Lower lobe of right lung (tissue), 2 donors: Measurements from ENCODE around the gene TSHZ3. TPM values are rescaled to one million over a fixed set of nuclear protein-coding genes. Genes with fewer than 3 reads are reported as not detected.

Experiments used
- ATAC-seq, 2 donors: fragments of 200-7000 bp; cut with Tn5 transposase; one replicate each; pipeline ENCODE4 v1.9.1; 2020 to 2022; ENCODE audit warnings: mild to moderate bottlenecking in 2 of 2, moderate library complexity in 2 of 2
- DNase-seq: peaks from one replicate; pipeline ENCODE4 v3.0.0-alpha.2; 2020
- H3K27ac ChIP-seq: fragments of 200-600 bp; one replicate; pipeline ENCODE4 v1.8.0; 2022
- H3K27me3 ChIP-seq: fragments of 200-600 bp; one replicate; pipeline ENCODE4 v1.8.0; 2022; ENCODE audit warnings: low read depth
- H3K36me3 ChIP-seq: fragments of 200-600 bp; one replicate; pipeline ENCODE4 v1.8.0; 2022; ENCODE audit warnings: mild to moderate bottlenecking
- H3K4me1 ChIP-seq: fragments of 200-600 bp; one replicate; pipeline ENCODE4 v1.8.0; 2022
- H3K4me3 ChIP-seq: fragments of 200-600 bp; one replicate; pipeline ENCODE4 v1.8.0; 2022; ENCODE audit warnings: mild to moderate bottlenecking
- H3K9me3 ChIP-seq: fragments of 200-600 bp; one replicate; pipeline ENCODE4 v1.8.0; 2022
- intact Hi-C: fragments of 100-400 bp; cut with DNase I; formaldehyde crosslinking; loops from one replicate; pipeline ENCODE4 v1.11.0; 2022
- total RNA-seq: library from RNA; stranded (reverse); fragmentation: NEBNext Ultra II Directional; extraction: Animal tissue kit (Norgen Biotek cat#: 25700); gene quantifications from one replicate; pipeline ENCODE4 v1.2.1, GENCODE V29; 2021
- TF ChIP-seq, protein P1 (sequence below): fragments of 200-600 bp; IDR thresholded peaks from one replicate; pipeline ENCODE4 v1.8.0; 2022; ENCODE audit warnings: antibody characterized with exemption, mild to moderate bottlenecking
- donor health status: DM: no; HTN: yes; CAD: no; lungs with severe emphysema.

TSHZ3 gene
- total RNA-seq, 1 donor from 2014 or later: 5.7 TPM

GRCh38 chr19:31269425-31270127, 79.7 kb downstream of the TSHZ3 start:
- no peaks in the 10 kb centered on the region for H3K4me1 ChIP-seq

GRCh38 chr19:31268751-31269383, 80.4 kb downstream of the TSHZ3 start:
- intact Hi-C loops: no loop called here
- Histone ChIP-seq H3K4me1 (no peaks in the 10 kb centered on the region), H3K27me3 (no peaks in the 10 kb centered on the region), H3K4me3 (no peak overlapping the region), H3K36me3 (no peaks in the 10 kb centered on the region), H3K27ac (no peak overlapping the region), H3K9me3 (no peaks in the 10 kb centered on the region)
- ATAC-seq: no peak
- no peak for DNase-seq
- TF ChIP-seq, protein P1, sequence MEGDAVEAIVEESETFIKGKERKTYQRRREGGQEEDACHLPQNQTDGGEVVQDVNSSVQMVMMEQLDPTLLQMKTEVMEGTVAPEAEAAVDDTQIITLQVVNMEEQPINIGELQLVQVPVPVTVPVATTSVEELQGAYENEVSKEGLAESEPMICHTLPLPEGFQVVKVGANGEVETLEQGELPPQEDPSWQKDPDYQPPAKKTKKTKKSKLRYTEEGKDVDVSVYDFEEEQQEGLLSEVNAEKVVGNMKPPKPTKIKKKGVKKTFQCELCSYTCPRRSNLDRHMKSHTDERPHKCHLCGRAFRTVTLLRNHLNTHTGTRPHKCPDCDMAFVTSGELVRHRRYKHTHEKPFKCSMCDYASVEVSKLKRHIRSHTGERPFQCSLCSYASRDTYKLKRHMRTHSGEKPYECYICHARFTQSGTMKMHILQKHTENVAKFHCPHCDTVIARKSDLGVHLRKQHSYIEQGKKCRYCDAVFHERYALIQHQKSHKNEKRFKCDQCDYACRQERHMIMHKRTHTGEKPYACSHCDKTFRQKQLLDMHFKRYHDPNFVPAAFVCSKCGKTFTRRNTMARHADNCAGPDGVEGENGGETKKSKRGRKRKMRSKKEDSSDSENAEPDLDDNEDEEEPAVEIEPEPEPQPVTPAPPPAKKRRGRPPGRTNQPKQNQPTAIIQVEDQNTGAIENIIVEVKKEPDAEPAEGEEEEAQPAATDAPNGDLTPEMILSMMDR: no peak

More at GRCh38 chr19:31269425-31270127, 79.7 kb downstream of the TSHZ3 start:
- no peaks in the 10 kb centered on the region for H3K36me3 ChIP-seq
- no peak overlapping the region for H3K4me3 ChIP-seq
- no peaks in the 10 kb centered on the region for H3K9me3 ChIP-seq
- no peak overlapping the region for H3K27ac ChIP-seq
- DNase-seq: no peak
- no peaks in the 10 kb centered on the region for H3K27me3 ChIP-seq
- no peak for ATAC-seq
- TF ChIP-seq, protein P1: no peak
- intact Hi-C loops: no loop called here

DNA sequence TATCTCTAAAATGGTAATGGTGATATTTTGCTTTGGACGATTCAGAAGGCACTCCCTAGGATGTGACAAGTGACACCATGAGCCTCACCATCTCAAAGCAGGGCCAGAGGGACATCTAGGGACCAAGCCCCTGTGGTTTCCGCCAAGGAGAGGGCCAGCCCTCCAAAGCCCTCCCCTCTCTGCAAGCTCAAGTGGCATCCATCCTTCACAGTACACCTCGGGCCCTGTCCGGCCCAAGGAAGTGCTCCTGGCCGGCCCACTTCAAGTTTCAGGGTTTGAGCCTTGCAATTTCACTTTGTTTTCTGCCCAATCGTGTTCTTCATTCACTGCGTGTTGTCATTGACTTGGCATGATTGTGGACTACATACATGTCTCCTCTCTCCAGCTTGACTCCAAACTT, 82.5 kb downstream of the TSHZ3 start:
- no peak for ATAC-seq
- no peak for DNase-seq
- no peak overlapping the region for H3K27ac ChIP-seq
- TF ChIP-seq, protein P1: no peak
- no peaks in the 10 kb centered on the region for H3K36me3 ChIP-seq
- intact Hi-C loops: no loop called here
- H3K9me3 ChIP-seq: no peaks in the 10 kb centered on the region
- H3K4me3 ChIP-seq: no peak overlapping the region
- no peaks in the 10 kb centered on the region for H3K4me1 ChIP-seq
- H3K27me3 ChIP-seq: peaks cover 4% of the 10 kb centered on the region

DNA sequence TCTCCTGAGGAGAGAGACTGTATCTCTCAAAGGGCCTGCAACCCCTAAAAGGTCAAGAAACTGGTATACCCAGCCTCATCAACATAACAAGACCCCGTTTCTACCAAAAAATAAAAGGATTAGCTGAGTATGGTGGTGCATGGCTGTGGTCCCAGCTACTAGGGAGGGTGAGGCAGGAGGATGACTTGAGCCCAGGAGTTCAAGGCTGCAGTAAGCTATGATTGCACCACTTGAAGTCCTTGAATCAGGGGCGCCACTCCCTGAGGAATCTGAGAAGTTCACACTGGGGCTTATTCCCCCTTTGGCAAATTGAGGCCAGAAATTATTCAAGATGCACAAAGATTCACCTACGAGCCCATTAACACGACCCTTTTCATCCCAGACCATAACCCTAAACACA, 83.0 kb downstream of the TSHZ3 start:
- ATAC-seq (no peak), DNase-seq (no peak)
- Histone ChIP-seq H3K4me3 (no peak overlapping the region), H3K9me3 (no peaks in the 10 kb centered on the region), H3K27me3 (peaks cover 4% of the 10 kb centered on the region), H3K36me3 (no peaks in the 10 kb centered on the region), H3K4me1 (peaks cover 5% of the 10 kb centered on the region), H3K27ac (no peak overlapping the region)
- intact Hi-C loops: no loop called here
- TF ChIP-seq, protein P1: no peak

GRCh38 chr19:31264041-31264778, 85.0 kb downstream of the TSHZ3 start:
- Histone ChIP-seq H3K4me3 (no peak overlapping the region), H3K27ac (no peak overlapping the region), H3K4me1 (peaks cover 9% of the 10 kb centered on the region), H3K27me3 (peaks cover 4% of the 10 kb centered on the region), H3K36me3 (no peaks in the 10 kb centered on the region), H3K9me3 (no peaks in the 10 kb centered on the region)
- TF ChIP-seq, protein P1: no peak
- ATAC-seq: no peak
- no peak for DNase-seq
- intact Hi-C loops: no loop called here
